Measurements from ENCODE around the gene NAXE. TPM values are rescaled to one million over a fixed set of nuclear protein-coding genes. Genes with fewer than 3 reads are reported as not detected.

The NAXE gene
- total RNA-seq, 1 experiment from 2014 or later: 96.6 TPM

- Histone ChIP-seq H2AK5ac (ENCODE audit: insufficient read length, low read length) (no peak overlapping the region), H3K27ac (ENCODE audit: insufficient read length, low read depth, low read length) (no peak overlapping the region), H3K18ac (ENCODE audit: insufficient read length, low read depth, low read length) (no peak overlapping the region), H2AFZ (ENCODE audit: low read length) (no peak overlapping the region), H3K4me1 (ENCODE audit: insufficient read depth, low read length) (no peaks in the 10 kb centered on the region; the same call in 1 of the 2 replicates), H3K23me2 (ENCODE audit: insufficient read length, low read depth, low read length, poor library complexity, severe bottlenecking) (no peaks in the 10 kb centered on the region), H3K79me1 (ENCODE audit: insufficient read depth, low read depth, low read length, poor library complexity, severe bottlenecking) (no peaks in the 10 kb centered on the region), H2BK5ac (ENCODE audit: insufficient read length, low read length) (no peak overlapping the region), H3K9ac (ENCODE audit: extremely low read depth, insufficient read length, low read length) (no peak overlapping the region), H3T11ph (ENCODE audit: low read length) (no peak overlapping the region), H2BK12ac (ENCODE audit: insufficient read length, low read depth, low read length) (no peak overlapping the region), H3K79me2 (ENCODE audit: insufficient read depth, low read length) (no peaks in the 10 kb centered on the region), H3K4ac (ENCODE audit: low read depth, low read length) (no peak overlapping the region), H3K23ac (ENCODE audit: insufficient read length, low read depth, low read length) (no peak overlapping the region), H2BK20ac (ENCODE audit: low read depth, low read length, poor library complexity, severe bottlenecking) (no peak overlapping the region), H3K4me2 (ENCODE audit: insufficient read depth, insufficient read length, low read length) (peak overlapping the region; percentile 15), H2BK15ac (ENCODE audit: low read depth, low read length) (no peak overlapping the region), H3K14ac (ENCODE audit: insufficient read depth, low read length) (no peak overlapping the region), H3K9me3 (ENCODE audit: control insufficient read depth, low read depth, low read length) (no peaks in the 10 kb centered on the region), H3K27me3 (ENCODE audit: insufficient read depth, low read length) (no peaks in the 10 kb centered on the region; the same call in 1 of the 2 replicates), H4K91ac (ENCODE audit: insufficient read length, low read depth, low read length) (no peak overlapping the region), H4K20me1 (ENCODE audit: control insufficient read depth, insufficient read depth, insufficient read length) (no peaks in the 10 kb centered on the region), H4K5ac (ENCODE audit: insufficient read length, low read depth, low read length) (no peak overlapping the region), H3K56ac (ENCODE audit: insufficient read length, low read depth, low read length) (no peak overlapping the region), H4K8ac (replicated peaks; ENCODE audit: insufficient read length, low read depth, low read length) (no peak overlapping the region), H2BK120ac (ENCODE audit: low read depth, low read length, poor library complexity, severe bottlenecking) (no peak overlapping the region)
- Mint-ChIP-seq H3K4me1 (peaks cover 19% of the 10 kb centered on the region in 2 experiments), H3K27me3 (ENCODE audit: low read depth) (0 out of 2 replicates have a peak, but pooled peaks cover 2% of the 10 kb centered on the region), H3K4me3 (peak overlapping the region; percentile 26 to 27; a peak in 2 of 5 replicates), H3K27ac (peak overlapping the region in 1 of 3 experiments; percentile 75; a peak in 1 of 7 replicates), H3K36me3 (ENCODE audit: insufficient read depth in 1 of 3, low read depth in 3 of 3) (no peaks in the 10 kb centered on the region), H3K9me3 (no peaks in the 10 kb centered on the region)
- WGBS (ENCODE audit: extremely low coverage, insufficient read length, low lambda C conversion rate): no CpG with 5 or more reads among the region's 11 CpGs
- peak; percentile 70; the same call in 2 of the 3 replicates for TF ChIP-seq CTCF (conservative IDR thresholded peaks at IDR 0.05)
- peak; percentile 87 for DNase-seq
Measured at GRCh38 chr1:156584813-156585212, 6.8 kb upstream of the NAXE start.

Measured in H9 (cell line).